SK-N-MC (cell line): ENCODE data around the gene IL10RB.

Experiments used
- EZH2 ChIP-seq: fragments of 200-600 bp; sonication (generic); IDR thresholded peaks from one replicate; pipeline ENCODE4 v1.6.1; 2017; ENCODE audit warnings: antibody characterized with exemption
- FOXP2 ChIP-seq: optimal IDR thresholded peaks from 2 replicates; pipeline ENCODE3; 2011; ENCODE audit warnings: mild to moderate bottlenecking, moderate library complexity; ENCODE audit not compliant: insufficient read depth; ENCODE audit errors: extremely low read length, control extremely low read depth
- POLR2AphosphoS5 ChIP-seq: IDR thresholded peaks from 2 replicates; pipeline ENCODE4 v1.6.1; 2012; ENCODE audit warnings: mild to moderate bottlenecking, low read depth, low read length, borderline replicate concordance

DNA sequence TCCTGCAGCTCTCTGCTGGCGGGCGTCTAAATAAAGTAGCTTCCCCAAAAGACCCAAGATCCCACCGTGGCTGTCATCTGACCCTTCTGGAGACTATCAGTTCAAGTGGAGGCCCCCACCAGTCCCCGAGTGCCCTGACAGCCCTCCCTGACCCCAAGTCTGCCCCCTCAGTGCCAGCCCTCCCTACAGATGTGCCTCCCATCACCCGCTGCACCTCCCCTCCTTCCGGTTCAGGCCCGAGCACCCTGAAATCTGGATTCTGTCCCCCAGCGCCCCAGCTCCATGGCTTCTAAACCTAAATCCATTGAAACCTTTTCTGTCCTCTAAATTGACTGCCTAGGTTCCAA lies 595 bp downstream of the IL10RB start:
- no peak for TF ChIP-seq EZH2
- TF ChIP-seq FOXP2, result no peak
- no peak for TF ChIP-seq POLR2AphosphoS5
